ENCODE results near the gene HPF1.
"Not testable (repeated sequence)": the region's sequence is repeated elsewhere in the genome, so short reads cannot be mapped to it uniquely, and the experiment has no call there.

Gene HPF1

GRCh38 chr4:169791527-169792156 is 33.9 kb upstream of the HPF1 start:
- no peak overlapping the region for H3K27ac ChIP-seq

DNA sequence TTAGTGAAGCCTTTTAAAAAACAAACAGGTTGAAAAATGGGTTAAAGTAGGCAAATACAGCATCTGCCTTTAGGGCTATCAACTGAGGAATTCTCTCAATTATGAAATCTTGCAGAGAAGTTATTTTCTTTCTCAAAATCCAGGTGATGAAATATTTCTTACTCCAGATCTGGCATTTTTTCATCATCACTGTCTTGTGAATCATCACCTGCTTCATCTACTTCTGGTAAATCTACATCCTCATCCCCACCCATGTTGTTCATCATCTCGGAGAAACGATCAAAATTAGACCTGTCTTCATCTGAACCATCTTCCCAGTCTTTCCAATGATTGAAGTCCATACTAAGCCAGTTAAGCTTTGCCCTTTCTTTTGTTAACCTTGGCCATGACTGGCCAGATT is 33.3 kb upstream of the HPF1 start:
- TF ChIP-seq, protein P1, sequence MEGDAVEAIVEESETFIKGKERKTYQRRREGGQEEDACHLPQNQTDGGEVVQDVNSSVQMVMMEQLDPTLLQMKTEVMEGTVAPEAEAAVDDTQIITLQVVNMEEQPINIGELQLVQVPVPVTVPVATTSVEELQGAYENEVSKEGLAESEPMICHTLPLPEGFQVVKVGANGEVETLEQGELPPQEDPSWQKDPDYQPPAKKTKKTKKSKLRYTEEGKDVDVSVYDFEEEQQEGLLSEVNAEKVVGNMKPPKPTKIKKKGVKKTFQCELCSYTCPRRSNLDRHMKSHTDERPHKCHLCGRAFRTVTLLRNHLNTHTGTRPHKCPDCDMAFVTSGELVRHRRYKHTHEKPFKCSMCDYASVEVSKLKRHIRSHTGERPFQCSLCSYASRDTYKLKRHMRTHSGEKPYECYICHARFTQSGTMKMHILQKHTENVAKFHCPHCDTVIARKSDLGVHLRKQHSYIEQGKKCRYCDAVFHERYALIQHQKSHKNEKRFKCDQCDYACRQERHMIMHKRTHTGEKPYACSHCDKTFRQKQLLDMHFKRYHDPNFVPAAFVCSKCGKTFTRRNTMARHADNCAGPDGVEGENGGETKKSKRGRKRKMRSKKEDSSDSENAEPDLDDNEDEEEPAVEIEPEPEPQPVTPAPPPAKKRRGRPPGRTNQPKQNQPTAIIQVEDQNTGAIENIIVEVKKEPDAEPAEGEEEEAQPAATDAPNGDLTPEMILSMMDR (IDR thresholded peaks at IDR 0.05) = no peak
- TF ChIP-seq ZFX (IDR thresholded peaks at IDR 0.05; ENCODE audit: borderline replicate concordance) = no peak
- H3K27ac ChIP-seq = no peak overlapping the region

More at GRCh38 chr4:169791527-169792156, 33.9 kb upstream of the HPF1 start:
- TF ChIP-seq, protein P1 (IDR thresholded peaks at IDR 0.05) = peak; percentile 62
- TF ChIP-seq ZFX (IDR thresholded peaks at IDR 0.05; ENCODE audit: borderline replicate concordance) = no peak

- TF ChIP-seq ZFX (IDR thresholded peaks at IDR 0.05; ENCODE audit: borderline replicate concordance) = no peak
- TF ChIP-seq, protein P1 (IDR thresholded peaks at IDR 0.05) = no peak
- no peak overlapping the region for H3K27ac ChIP-seq
Measured at GRCh38 chr4:169774466-169775445, 17.0 kb upstream of the HPF1 start.

- no peak overlapping the region for H3K27ac ChIP-seq
- no peak for TF ChIP-seq ZFX (IDR thresholded peaks at IDR 0.05; ENCODE audit: borderline replicate concordance)
- TF ChIP-seq, protein P1 (IDR thresholded peaks at IDR 0.05) = no peak
Measured at GRCh38 chr4:169773889-169774288, 16.1 kb upstream of the HPF1 start.

- H3K27ac ChIP-seq = not testable (repeated sequence)
Measured at GRCh38 chr4:169771556-169772080, 13.9 kb upstream of the HPF1 start.

DNA sequence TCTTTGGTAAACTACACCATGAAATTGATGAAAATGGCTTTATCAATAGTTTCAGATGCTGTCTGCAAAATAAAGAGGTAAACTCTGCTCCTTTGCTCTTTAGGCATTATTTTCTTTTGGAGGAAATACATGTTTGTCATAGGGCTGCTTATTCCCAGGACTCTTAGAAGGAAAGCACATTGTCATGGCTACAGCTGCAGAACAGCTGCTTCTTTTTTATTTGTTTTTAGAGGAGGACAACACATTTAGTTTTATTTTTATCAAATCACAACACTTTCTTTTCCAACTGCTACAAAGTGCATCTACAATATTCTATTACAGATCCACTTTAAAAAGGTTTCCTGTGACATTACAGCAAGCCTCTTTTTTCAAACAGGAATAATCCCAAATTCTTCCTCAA is 12.7 kb upstream of the HPF1 start:
- H3K27ac ChIP-seq = no peak overlapping the region
- TF ChIP-seq, protein P1 (IDR thresholded peaks at IDR 0.05) = no peak
- no peak for TF ChIP-seq ZFX (IDR thresholded peaks at IDR 0.05; ENCODE audit: borderline replicate concordance)

DNA sequence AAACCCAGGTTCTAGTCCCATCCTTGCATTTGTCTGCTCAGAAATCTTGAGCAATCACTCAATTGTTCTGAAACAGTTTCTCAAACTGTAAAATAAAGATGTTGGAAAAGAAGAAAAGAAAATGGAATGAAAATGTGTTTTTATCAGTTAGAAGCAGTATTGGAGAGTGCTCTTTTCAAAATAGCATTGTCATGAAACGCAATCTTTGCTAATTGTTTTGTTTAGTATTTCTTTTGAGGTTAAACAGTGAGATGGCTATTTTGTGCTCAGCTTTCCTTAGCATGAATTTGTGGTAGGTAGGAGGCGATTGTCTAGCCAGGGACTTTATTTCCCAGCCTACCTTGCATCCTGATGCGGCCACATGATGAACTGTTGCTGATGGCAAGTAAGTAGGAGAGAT is 10.6 kb upstream of the HPF1 start:
- TF ChIP-seq, protein P1 (IDR thresholded peaks at IDR 0.05) = no peak
- TF ChIP-seq ZFX (IDR thresholded peaks at IDR 0.05; ENCODE audit: borderline replicate concordance) = no peak
- no peak overlapping the region for H3K27ac ChIP-seq
